Measurements from ENCODE around the gene ITGA2. TPM values are rescaled to one million over a fixed set of nuclear protein-coding genes. Genes with fewer than 3 reads are reported as not detected.
A peak's percentile ranks its signal among the peaks of the same experiment; 100 is the strongest.

The ITGA2 gene
- total and polyA plus RNA-seq, 9 of the 15 experiments (the other 6 are each of a cell fraction or from before 2014, with no cell fraction given): 0.01 to 0.09 (median 0.03) TPM; not detected in 5

GRCh38 chr5:53069626-53070025 lies 80.5 kb downstream of the ITGA2 start:
- Histone ChIP-seq H2AFZ (ENCODE audit: low read depth, low read length) (no peak overlapping the region), H3K4me1 (replicated peaks in 1 of 2; ENCODE audit: control insufficient read depth in 2 of 2, insufficient read depth in 2 of 2, low read length in 2 of 2) (no peaks in the 10 kb centered on the region), H3K9me3 (replicated peaks; ENCODE audit: control insufficient read depth, insufficient read depth, low read depth, low read length) (no peaks in the 10 kb centered on the region), H3K9ac (ENCODE audit: insufficient read depth in 1 of 2, low read depth in 2 of 2, low read length in 2 of 2) (no peak overlapping the region), H3K27me3 (ENCODE audit: control insufficient read depth in 2 of 2, insufficient read depth in 2 of 2, low read length in 2 of 2) (peaks cover 0 to 6% of the 10 kb centered on the region in 2 experiments; a peak in 2 of 5 replicates), H3K36me3 (ENCODE audit: control insufficient read depth, insufficient read depth, low read length) (no peaks in the 10 kb centered on the region), H3K27ac (ENCODE audit: extremely low read depth, low read depth, low read length) (no peak overlapping the region), H3K4me3 (no peak overlapping the region), H3K79me2 (ENCODE audit: control insufficient read depth, insufficient read depth, low read length) (no peaks in the 10 kb centered on the region), H4K20me1 (replicated peaks; ENCODE audit: control insufficient read depth, insufficient read depth, low read length) (no peaks in the 10 kb centered on the region; the same call in 1 of the 2 replicates), H3K4me2 (ENCODE audit: insufficient read depth, low read length) (no peak overlapping the region), H3K9me1 (ENCODE audit: control insufficient read depth, insufficient read depth, low read length) (no peaks in the 10 kb centered on the region)
- in situ Hi-C loops (cut with MboI): no loop called here
- peak; percentile 71 for FAIRE-seq
- intact Hi-C loops (cut with micrococcal nuclease): no loop called here
- no peak for ATAC-seq
- DNase-seq (ENCODE audit: extremely low read depth in 1 of 4, low spot score in 3 of 4): peak in 1 of 4 experiments; percentile 16
- 2% methylated on average over 5 of the region's 5 CpGs for WGBS (ENCODE audit: insufficient coverage, low coverage, missing lambda C conversion rate)
- no TSS peak for BruUV-seq (replicated peaks)
- TF ChIP-seq ZNF212 (CRISPR knock-in tag; IDR thresholded peaks at IDR 0.05): no peak
- 0 out of 2 replicates have a peak, but pooled peaks have one; percentile 23 for TF ChIP-seq FOSL1 (tag; conservative IDR thresholded peaks at IDR 0.05)
- CTCF ChIA-PET (ENCODE audit: low intra/inter-chr PET ratio): no interaction called here
- POLR2A ChIA-PET: interaction anchor here (1.1 kb wide), 2 partner anchors 11 to 18 kb away, joined by 3 to 4 read pairs; no protein-coding TSS in a partner anchor

- no TSS peak for BruUV-seq (replicated peaks)
- Histone ChIP-seq H3K36me3 (ENCODE audit: control insufficient read depth, insufficient read depth, low read length) (no peaks in the 10 kb centered on the region), H3K79me2 (ENCODE audit: control insufficient read depth, insufficient read depth, low read length) (no peaks in the 10 kb centered on the region), H3K4me2 (ENCODE audit: insufficient read depth, low read length) (no peak overlapping the region), H2AFZ (ENCODE audit: low read depth, low read length) (no peak overlapping the region), H3K4me3 (no peak overlapping the region), H4K20me1 (replicated peaks; ENCODE audit: control insufficient read depth, insufficient read depth, low read length) (no peaks in the 10 kb centered on the region; the same call in 1 of the 2 replicates), H3K4me1 (replicated peaks in 1 of 2; ENCODE audit: control insufficient read depth in 2 of 2, insufficient read depth in 2 of 2, low read length in 2 of 2) (no peaks in the 10 kb centered on the region), H3K9me1 (ENCODE audit: control insufficient read depth, insufficient read depth, low read length) (no peaks in the 10 kb centered on the region), H3K27ac (ENCODE audit: extremely low read depth, low read depth, low read length) (no peak overlapping the region), H3K9ac (ENCODE audit: insufficient read depth in 1 of 2, low read depth in 2 of 2, low read length in 2 of 2) (no peak overlapping the region), H3K27me3 (ENCODE audit: control insufficient read depth in 2 of 2, insufficient read depth in 2 of 2, low read length in 2 of 2) (peaks cover 0 to 6% of the 10 kb centered on the region in 2 experiments; a peak in 2 of 5 replicates), H3K9me3 (replicated peaks; ENCODE audit: control insufficient read depth, insufficient read depth, low read depth, low read length) (no peaks in the 10 kb centered on the region)
- ATAC-seq (no peak), FAIRE-seq (no peak), DNase-seq (ENCODE audit: extremely low read depth in 1 of 4, low spot score in 3 of 4) (no peak)
- in situ Hi-C loops (cut with MboI): no loop called here
- no peak for TF ChIP-seq RBM25 (IDR thresholded peaks at IDR 0.05; ENCODE audit: low read depth, low read length, severe bottlenecking)
- no peak for TF ChIP-seq ZNF253 (CRISPR knock-in tag; conservative IDR thresholded peaks at IDR 0.05)
- TF ChIP-seq MXD1 (CRISPR knock-in tag; IDR thresholded peaks at IDR 0.05; ENCODE audit: borderline replicate concordance, poor library complexity, severe bottlenecking): no peak
- no peak for TF ChIP-seq ZNF407 (IDR thresholded peaks at IDR 0.05; ENCODE audit: low read depth)
- POLR2A ChIA-PET: interaction anchor here (2.1 kb wide), 1 partner anchor 19 kb away, joined by 6 read pairs; no protein-coding TSS in a partner anchor
- CTCF ChIA-PET (ENCODE audit: low intra/inter-chr PET ratio): no interaction called here
- whole genome bisulfite sequencing (ENCODE audit: insufficient coverage, low coverage, missing lambda C conversion rate): 4% methylated on average over 2 of the region's 2 CpGs
- intact Hi-C loops (cut with micrococcal nuclease): no loop called here
Observed at GRCh38 chr5:53071298-53071697, 82.1 kb downstream of the ITGA2 start.

All from K562 (cell line).